Heart left ventricle (tissue), 16 donors: ENCODE results near the gene LAMA4. TPM values are rescaled to one million over a fixed set of nuclear protein-coding genes. Genes with fewer than 3 reads are reported as not detected.

Experiments
- ATAC-seq, 4 donors: fragments of 200-7000 bp; cut with Tn5 transposase; one replicate each; pipeline ENCODE4 v1.9.1; 2020 to 2022; ENCODE audit warnings: moderate library complexity in 4 of 4, mild to moderate bottlenecking in 3 of 4, moderate number of reproducible peaks in 1 of 4
- DNase-seq, 5 donors: peaks; one replicate each; pipeline ENCODE4 v3.0.0-alpha.2; 2020
- H3K27ac ChIP-seq, 12 donors: fragments of 200-600 bp; sonication (generic) in 4 of 12; one replicate each; pipeline versions ENCODE4 v1.5.0 to v1.8.0; 2016 to 2022; ENCODE audit warnings: mild to moderate bottlenecking in 2 of 12
- H3K27me3 ChIP-seq, 9 donors: fragments of 200-600 bp; sonication (generic) in 2 of 9; one replicate each; pipeline versions ENCODE4 v1.5.1 to v1.8.0; 2016 to 2022; ENCODE audit warnings: mild to moderate bottlenecking in 3 of 9
- H3K36me3 ChIP-seq, 9 donors: fragments of 200-600 bp; sonication (generic) in 2 of 9; one replicate each; pipeline versions ENCODE4 v1.5.0 to v1.8.0; 2018 to 2022; ENCODE audit warnings: mild to moderate bottlenecking in 2 of 9
- H3K4me1 ChIP-seq, 12 donors: fragments of 200-600 bp; sonication (generic) in 4 of 12; one replicate each; pipeline versions ENCODE4 v1.5.0 to v1.8.0; 2016 to 2022; ENCODE audit warnings: mild to moderate bottlenecking in 3 of 12
- H3K4me3 ChIP-seq, 12 donors: fragments of 200-600 bp; sonication (generic) in 4 of 12; one replicate each; pipeline versions ENCODE4 v1.5.0 to v1.8.0; 2017 to 2022; ENCODE audit warnings: mild to moderate bottlenecking in 9 of 12, moderate library complexity in 4 of 12
- H3K9me3 ChIP-seq, 12 donors: fragments of 200-600 bp; sonication (generic) in 4 of 12; one replicate each; pipeline versions ENCODE4 v1.5.0 to v1.8.0; 2016 to 2022; ENCODE audit warnings: mild to moderate bottlenecking in 1 of 12
- POLR2A ChIP-seq, 2 donors: fragments of 450-650 bp; IDR thresholded peaks; one replicate each; pipeline ENCODE4 v1.6.1; 2017; ENCODE audit warnings: antibody characterized with exemption in 2 of 2, mild to moderate bottlenecking in 2 of 2, moderate library complexity in 2 of 2
- WGBS, 4 donors: extraction: QIAGEN DNeasy Blood & Tissue Kit in 2 of 4; methylation state at CpG; one replicate each; pipeline versions ENCODE4 v1.1.5 to v1.1.7; 2013 to 2018; 5-methylcytosine and 5-hydroxymethylcytosine counted together
- intact Hi-C, 10 donors: fragments of 100-400 bp; cut with DNase I; formaldehyde crosslinking; loops; one replicate each; pipeline versions ENCODE4 v1.11.1 to v1.14.2; 2022
- polyA plus RNA-seq, 2 donors: library from polyadenylated mRNA; stranded (reverse); fragments of 200-250 nt; gene quantifications; one replicate each; pipeline ENCODE4 v1.2.3, GENCODE V29; 2013
- total RNA-seq, 9 donors: library from RNA; depleted of rRNA in 2 of 9; stranded (reverse); fragments of >200 nt in 2 of 9; fragmentation: NEBNext Ultra II Directional in 3 of 9; extraction: Animal tissue kit (Norgen Biotek cat#: 25700) in 3 of 9; gene quantifications; one replicate each; pipeline versions ENCODE4 v1.1.0 to v1.2.4, GENCODE V29; 2016 to 2023
- TF ChIP-seq, protein P1 (sequence below), 12 donors: fragments of 200-600 bp; sonication (generic) in 4 of 12; IDR thresholded peaks; one replicate each; pipeline versions ENCODE4 v1.5.0 to v1.8.0; 2018 to 2022; ENCODE audit warnings: antibody characterized with exemption in 12 of 12, mild to moderate bottlenecking in 5 of 12
- donor health status: ischemic (EF 13 %, LVEDD 7.1; RV severe dilation, severe dysfunction).
- donor health status: healthy with polysubstance abuse.
- donor health status: DM: no; HTN: yes; CAD: no.
- donor health status: DM: no; HTN: no; CAD: no.
- donor health status: ischemic (EF 25% LVEDD 6.9; RV normal size, moderate dysfunction).
- donor health status: ischemic (EF 25% LVEDD 5.7; RV mildly dilated, moderate dysfunction).
- donor health status: healthy.
- donor health status: DM: yes; HTN: yes; CAD: no.
- donor health status: ischemic (EF 35%, LVEDD 5.7; RV mildly dilated, moderate dysfunction).
- donor health status: nonischemic (EF 11% LVEDD 7.7; RV severe dilation, severe dysfunction).
- donor health status: DM: yes; HTN: yes; CAD: no.
- donor health status: PGD.
- donor health status: ischemic (EF 29% LVEDD 5.4; RV normal size, mild dysfunction).
- donor health status: nonischemic (EF 23%, LVEDD 6.1; RV moderate dilation, normal function).

Gene LAMA4
- total and polyA plus RNA-seq, 11 donors: 23.8 to 132 (median 56.9) TPM

DNA sequence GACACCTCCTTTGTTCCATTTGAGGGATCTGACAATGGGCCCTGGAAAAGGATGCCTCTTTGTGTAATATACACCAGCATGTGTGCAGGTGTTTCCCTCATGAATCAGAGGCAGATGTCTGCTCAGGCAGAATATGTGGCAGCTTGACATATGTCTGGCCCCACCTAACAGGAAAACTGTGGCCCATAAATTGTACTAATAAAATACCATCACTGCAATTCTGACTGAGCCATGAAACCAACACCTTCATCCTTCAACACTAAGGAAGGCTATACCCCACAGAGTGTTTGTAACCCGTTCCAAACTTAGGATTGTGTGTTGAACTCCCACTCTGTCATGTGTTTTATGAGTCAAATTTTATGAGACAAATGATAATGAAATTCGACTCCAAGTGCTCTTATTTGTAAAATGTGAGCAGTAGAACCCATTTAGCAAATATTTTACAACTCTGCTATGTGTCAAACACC, 22.7 kb downstream of the LAMA4 start:
- no peak for DNase-seq
- Histone ChIP-seq H3K4me3 (no peak overlapping the region), H3K4me1 (peaks cover 17 to 84% (median 77%) of the 10 kb centered on the region in 12 donors), H3K36me3 (peaks cover 0 to 15% (median 0%) of the 10 kb centered on the region in 9 donors), H3K27me3 (no peaks in the 10 kb centered on the region), H3K27ac (peak overlapping the region in 11 of 12 donors; percentile 71 to 88 (median 82)), H3K9me3 (no peaks in the 10 kb centered on the region)
- WGBS, 4 donors: 16 to 32% (median 26%) methylated on average over 2 of the region's 2 CpGs
- intact Hi-C loops: no loop called here
- TF ChIP-seq, protein P1, sequence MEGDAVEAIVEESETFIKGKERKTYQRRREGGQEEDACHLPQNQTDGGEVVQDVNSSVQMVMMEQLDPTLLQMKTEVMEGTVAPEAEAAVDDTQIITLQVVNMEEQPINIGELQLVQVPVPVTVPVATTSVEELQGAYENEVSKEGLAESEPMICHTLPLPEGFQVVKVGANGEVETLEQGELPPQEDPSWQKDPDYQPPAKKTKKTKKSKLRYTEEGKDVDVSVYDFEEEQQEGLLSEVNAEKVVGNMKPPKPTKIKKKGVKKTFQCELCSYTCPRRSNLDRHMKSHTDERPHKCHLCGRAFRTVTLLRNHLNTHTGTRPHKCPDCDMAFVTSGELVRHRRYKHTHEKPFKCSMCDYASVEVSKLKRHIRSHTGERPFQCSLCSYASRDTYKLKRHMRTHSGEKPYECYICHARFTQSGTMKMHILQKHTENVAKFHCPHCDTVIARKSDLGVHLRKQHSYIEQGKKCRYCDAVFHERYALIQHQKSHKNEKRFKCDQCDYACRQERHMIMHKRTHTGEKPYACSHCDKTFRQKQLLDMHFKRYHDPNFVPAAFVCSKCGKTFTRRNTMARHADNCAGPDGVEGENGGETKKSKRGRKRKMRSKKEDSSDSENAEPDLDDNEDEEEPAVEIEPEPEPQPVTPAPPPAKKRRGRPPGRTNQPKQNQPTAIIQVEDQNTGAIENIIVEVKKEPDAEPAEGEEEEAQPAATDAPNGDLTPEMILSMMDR (IDR thresholded peaks at IDR 0.05): no peak
- no peak for TF ChIP-seq POLR2A (IDR thresholded peaks at IDR 0.05)
- peak in 3 of 4 donors; percentile 4 to 31 (median 24) for ATAC-seq

DNA sequence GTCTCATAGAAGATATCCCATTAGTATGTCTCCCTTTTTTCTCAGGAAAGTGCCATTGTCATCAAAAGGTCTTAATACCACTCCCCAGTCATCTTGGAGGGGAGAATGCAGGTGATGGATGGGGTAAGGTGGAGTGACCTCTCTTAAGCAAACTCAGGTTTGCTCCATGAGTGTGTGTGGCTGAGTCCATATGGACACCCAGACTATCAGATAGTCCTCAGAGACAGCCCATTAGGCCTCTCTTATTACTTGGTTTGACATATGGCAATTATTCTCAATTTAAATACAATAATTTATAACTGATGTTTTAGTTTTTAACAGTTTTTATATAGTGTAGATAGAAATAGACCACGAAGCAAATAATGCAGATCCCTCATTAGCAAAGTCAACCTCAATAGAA, 23.2 kb downstream of the LAMA4 start:
- Histone ChIP-seq H3K4me3 (no peak overlapping the region), H3K4me1 (peaks cover 15 to 83% (median 75%) of the 10 kb centered on the region in 12 donors), H3K36me3 (peaks cover 0 to 15% (median 0%) of the 10 kb centered on the region in 9 donors), H3K27ac (peak overlapping the region in 10 of 12 donors; percentile 71 to 88 (median 82)), H3K9me3 (no peaks in the 10 kb centered on the region), H3K27me3 (no peaks in the 10 kb centered on the region)
- WGBS, 4 donors: 53 to 66% (median 65%) methylated on average over 1 of the region's 1 CpG
- TF ChIP-seq POLR2A (IDR thresholded peaks at IDR 0.05): no peak
- TF ChIP-seq, protein P1 (IDR thresholded peaks at IDR 0.05): no peak
- no peak for DNase-seq
- ATAC-seq: no peak
- intact Hi-C loops: no loop called here

DNA sequence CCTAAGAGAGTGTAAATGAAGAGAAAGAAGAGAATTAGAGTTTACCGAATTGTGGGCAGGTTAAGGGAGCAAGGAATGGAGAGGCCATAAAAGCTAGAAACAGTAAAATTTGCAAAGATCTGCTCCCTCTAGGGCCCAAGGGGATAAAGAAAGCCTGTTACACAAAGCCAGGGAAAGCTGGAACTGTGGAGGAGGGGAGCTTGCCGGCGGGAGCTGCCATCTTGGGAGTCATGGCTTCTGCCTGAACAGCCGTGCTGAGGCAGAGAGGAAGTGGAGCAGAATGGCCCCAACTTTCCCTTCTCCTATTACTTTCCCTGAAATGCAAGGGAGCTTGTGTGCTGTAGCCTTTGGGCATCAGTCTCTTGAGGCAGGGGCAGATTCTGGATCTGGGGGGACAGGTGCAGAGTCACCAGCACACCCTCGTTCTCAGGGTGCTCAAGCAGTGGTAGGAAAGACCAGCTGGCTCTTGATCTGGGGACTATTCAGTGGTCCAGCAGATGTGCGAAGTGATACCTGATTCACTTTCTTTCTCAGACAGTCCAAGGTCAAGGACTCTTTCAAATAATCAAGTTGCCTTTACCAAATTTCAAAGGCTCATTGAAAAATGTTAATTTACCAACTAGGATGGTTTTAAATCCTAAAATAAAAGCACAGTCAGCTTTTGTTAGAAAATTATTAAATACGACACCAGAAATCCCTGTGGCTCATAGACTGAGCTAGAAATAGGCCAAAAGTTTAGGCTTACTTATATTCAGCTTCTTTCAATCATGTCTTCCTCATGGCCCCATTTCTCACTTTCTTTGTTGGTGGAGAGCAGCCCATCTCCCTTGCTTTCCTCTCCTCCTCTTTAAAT, 25.7 kb downstream of the LAMA4 start:
- 92 to 96% (median 94%) methylated on average over 7 of the region's 7 CpGs for WGBS, 4 donors
- Histone ChIP-seq H3K27me3 (no peaks in the 10 kb centered on the region), H3K9me3 (no peaks in the 10 kb centered on the region), H3K36me3 (peaks cover 0 to 15% (median 0%) of the 10 kb centered on the region in 9 donors), H3K27ac (peak overlapping the region in 9 of 12 donors; percentile 2 to 87 (median 47)), H3K4me1 (peaks cover 5 to 80% (median 70%) of the 10 kb centered on the region in 12 donors), H3K4me3 (no peak overlapping the region)
- no peak for DNase-seq
- intact Hi-C loops: loop anchor here in 1 of 10 donors (5.0 kb wide), 1 partner anchor 386 kb away; no protein-coding TSS in a partner anchor
- ATAC-seq: no peak
- TF ChIP-seq POLR2A (IDR thresholded peaks at IDR 0.05): no peak

DNA sequence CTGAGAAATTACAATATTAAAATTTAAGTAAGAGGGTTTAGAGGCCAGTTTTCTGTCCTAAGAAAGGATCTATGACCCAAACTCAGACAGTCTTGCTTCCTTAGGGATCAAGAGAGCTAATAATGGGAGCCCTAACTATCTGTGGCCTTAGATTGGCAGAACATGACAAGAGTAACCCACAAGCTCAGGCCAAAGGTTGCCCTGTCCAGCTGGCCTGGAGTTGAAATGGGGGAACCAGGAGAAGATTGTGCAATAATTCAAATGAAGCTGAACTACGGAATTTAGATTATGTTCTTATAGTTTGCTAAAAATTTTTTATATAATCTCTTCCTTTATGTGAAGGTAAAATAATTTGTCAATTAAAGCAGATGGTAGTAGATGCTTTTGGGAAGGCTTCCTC, 26.4 kb downstream of the LAMA4 start:
- 59 to 74% (median 65%) methylated on average over 1 of the region's 1 CpG for WGBS, 4 donors
- no peak for TF ChIP-seq POLR2A (IDR thresholded peaks at IDR 0.05)
- TF ChIP-seq, protein P1 (IDR thresholded peaks at IDR 0.05): no peak

More for the DNA sequence above, 26.4 kb downstream of the LAMA4 start:
- DNase-seq (no peak), ATAC-seq (no peak)
- Histone ChIP-seq H3K27ac (peak overlapping the region in 10 of 12 donors; percentile 2 to 87 (median 46)), H3K27me3 (no peaks in the 10 kb centered on the region), H3K36me3 (peaks cover 0 to 15% (median 0%) of the 10 kb centered on the region in 9 donors), H3K4me3 (no peak overlapping the region), H3K9me3 (no peaks in the 10 kb centered on the region), H3K4me1 (peaks cover 5 to 80% (median 70%) of the 10 kb centered on the region in 12 donors)
- intact Hi-C loops: loop anchor here in 1 of 10 donors (5.0 kb wide), 1 partner anchor 386 kb away; no protein-coding TSS in a partner anchor
